ENCODE data around the gene EXOSC1. TPM values are rescaled to one million over a fixed set of nuclear protein-coding genes. Genes with fewer than 3 reads are reported as not detected.

Gene EXOSC1
- total RNA-seq, 1 experiment from 2014 or later = 34.7 TPM

DNA sequence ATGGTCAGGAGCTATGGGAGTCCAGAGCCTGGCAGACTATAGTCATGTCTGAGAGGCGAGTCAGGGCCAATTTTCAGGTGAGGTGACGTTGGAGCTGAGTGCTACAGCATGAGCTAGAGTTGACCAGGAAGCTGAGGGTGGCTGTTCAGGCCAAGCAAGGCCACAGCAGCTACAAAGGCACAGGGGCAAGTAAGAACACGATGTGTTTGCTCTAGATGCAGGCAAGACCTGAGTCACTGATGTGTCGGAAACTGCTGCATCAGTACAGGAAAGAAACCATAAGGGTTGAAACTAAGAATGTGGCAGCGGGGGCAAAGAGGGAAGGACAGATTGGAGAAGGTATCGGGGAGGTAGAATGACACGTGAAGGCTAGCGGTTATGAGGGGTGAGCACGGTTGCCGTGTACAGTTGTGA, 32.9 kb downstream of the EXOSC1 start:
- peak; percentile 59 for DNase-seq
- no peaks in the 10 kb centered on the region for H4K20me1 ChIP-seq (ENCODE audit: low read length)
- peak overlapping the region; percentile 64 for H3K27ac ChIP-seq (ENCODE audit: low read length)
- no peaks in the 10 kb centered on the region for H3K36me3 ChIP-seq (ENCODE audit: low read depth, low read length)
- no peak overlapping the region for H3K4me2 ChIP-seq (ENCODE audit: low read length)
- CTCF ChIA-PET = no interaction called here
- H3K9me2 ChIP-seq (replicated peaks; ENCODE audit: low read length) = no peaks in the 10 kb centered on the region
- H2AFZ ChIP-seq (ENCODE audit: low read length) = 0 out of 2 replicates have a peak overlapping the region, but pooled peaks have one; percentile 22
- peak; percentile 63 for ATAC-seq
- no peak overlapping the region for H3K9ac ChIP-seq (ENCODE audit: low read length)
- TF ChIP-seq EZH2 (IDR thresholded peaks at IDR 0.05; ENCODE audit: low read length, unreplicated experiment) = no peak
- TF ChIP-seq, protein P1, sequence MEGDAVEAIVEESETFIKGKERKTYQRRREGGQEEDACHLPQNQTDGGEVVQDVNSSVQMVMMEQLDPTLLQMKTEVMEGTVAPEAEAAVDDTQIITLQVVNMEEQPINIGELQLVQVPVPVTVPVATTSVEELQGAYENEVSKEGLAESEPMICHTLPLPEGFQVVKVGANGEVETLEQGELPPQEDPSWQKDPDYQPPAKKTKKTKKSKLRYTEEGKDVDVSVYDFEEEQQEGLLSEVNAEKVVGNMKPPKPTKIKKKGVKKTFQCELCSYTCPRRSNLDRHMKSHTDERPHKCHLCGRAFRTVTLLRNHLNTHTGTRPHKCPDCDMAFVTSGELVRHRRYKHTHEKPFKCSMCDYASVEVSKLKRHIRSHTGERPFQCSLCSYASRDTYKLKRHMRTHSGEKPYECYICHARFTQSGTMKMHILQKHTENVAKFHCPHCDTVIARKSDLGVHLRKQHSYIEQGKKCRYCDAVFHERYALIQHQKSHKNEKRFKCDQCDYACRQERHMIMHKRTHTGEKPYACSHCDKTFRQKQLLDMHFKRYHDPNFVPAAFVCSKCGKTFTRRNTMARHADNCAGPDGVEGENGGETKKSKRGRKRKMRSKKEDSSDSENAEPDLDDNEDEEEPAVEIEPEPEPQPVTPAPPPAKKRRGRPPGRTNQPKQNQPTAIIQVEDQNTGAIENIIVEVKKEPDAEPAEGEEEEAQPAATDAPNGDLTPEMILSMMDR (conservative IDR thresholded peaks at IDR 0.05; ENCODE audit: low read depth, low read length) = no peak
- TF ChIP-seq EZH2phosphoT487 (IDR thresholded peaks at IDR 0.05; ENCODE audit: borderline replicate concordance, low read length) = no peak
- BruUV-seq (replicated peaks) = no TSS peak
- peaks cover 13% of the 10 kb centered on the region for H3K4me1 ChIP-seq (ENCODE audit: insufficient read depth, low read length)
- no peak overlapping the region for H3K4me3 ChIP-seq (ENCODE audit: low read length)
- intact Hi-C loops (cut with micrococcal nuclease) = no loop called here
- H3K9me3 ChIP-seq (ENCODE audit: low read length) = no peaks in the 10 kb centered on the region
- POLR2A ChIA-PET (ENCODE audit: unreplicated experiment) = no interaction called here
- no peaks in the 10 kb centered on the region for H3K79me2 ChIP-seq (ENCODE audit: low read length)
- H3F3A ChIP-seq (ENCODE audit: low read length, unreplicated experiment) = no peaks in the 10 kb centered on the region
- H3K27me3 ChIP-seq (ENCODE audit: low read length) = no peaks in the 10 kb centered on the region

DNA sequence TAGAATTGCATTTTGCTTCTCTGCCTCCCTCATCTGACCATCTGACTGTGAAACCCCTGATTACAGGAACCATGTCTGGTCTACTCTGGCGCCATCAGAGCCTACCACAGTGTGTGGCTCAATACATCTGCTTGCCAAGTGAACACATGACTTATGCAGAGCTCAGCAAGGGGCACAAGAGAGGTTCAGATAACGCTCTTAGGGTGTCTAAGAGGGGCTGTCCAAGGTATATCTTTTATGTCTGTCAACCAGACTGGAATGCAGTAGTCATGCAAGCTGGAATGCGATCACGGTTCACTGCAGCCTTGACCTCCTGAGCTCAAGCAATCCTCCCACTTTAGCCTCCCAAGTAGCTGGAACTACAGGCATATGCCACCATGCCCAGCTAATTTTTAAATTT, 34.4 kb downstream of the EXOSC1 start:
- no TSS peak for BruUV-seq (replicated peaks)
- Histone ChIP-seq H3F3A (ENCODE audit: low read length, unreplicated experiment) (no peaks in the 10 kb centered on the region), H4K20me1 (ENCODE audit: low read length) (no peaks in the 10 kb centered on the region), H3K27ac (ENCODE audit: low read length) (no peak overlapping the region), H2AFZ (ENCODE audit: low read length) (no peak overlapping the region), H3K27me3 (ENCODE audit: low read length) (no peaks in the 10 kb centered on the region), H3K36me3 (ENCODE audit: low read depth, low read length) (no peaks in the 10 kb centered on the region), H3K9ac (ENCODE audit: low read length) (no peak overlapping the region), H3K79me2 (ENCODE audit: low read length) (no peaks in the 10 kb centered on the region), H3K4me2 (ENCODE audit: low read length) (no peak overlapping the region), H3K4me1 (ENCODE audit: insufficient read depth, low read length) (peaks cover 19% of the 10 kb centered on the region), H3K9me3 (ENCODE audit: low read length) (no peaks in the 10 kb centered on the region), H3K4me3 (ENCODE audit: low read length) (no peak overlapping the region), H3K9me2 (replicated peaks; ENCODE audit: low read length) (no peaks in the 10 kb centered on the region)
- ChIA-PET POLR2A (ENCODE audit: unreplicated experiment) (no interaction called here), CTCF (no interaction called here)
- intact Hi-C loops (cut with micrococcal nuclease) = no loop called here
- no peak for TF ChIP-seq EZH2phosphoT487 (IDR thresholded peaks at IDR 0.05; ENCODE audit: borderline replicate concordance, low read length)
- TF ChIP-seq, protein P1 (conservative IDR thresholded peaks at IDR 0.05; ENCODE audit: low read depth, low read length) = no peak
- TF ChIP-seq EZH2 (IDR thresholded peaks at IDR 0.05; ENCODE audit: low read length, unreplicated experiment) = no peak
- ATAC-seq = no peak
- DNase-seq = no peak

DNA sequence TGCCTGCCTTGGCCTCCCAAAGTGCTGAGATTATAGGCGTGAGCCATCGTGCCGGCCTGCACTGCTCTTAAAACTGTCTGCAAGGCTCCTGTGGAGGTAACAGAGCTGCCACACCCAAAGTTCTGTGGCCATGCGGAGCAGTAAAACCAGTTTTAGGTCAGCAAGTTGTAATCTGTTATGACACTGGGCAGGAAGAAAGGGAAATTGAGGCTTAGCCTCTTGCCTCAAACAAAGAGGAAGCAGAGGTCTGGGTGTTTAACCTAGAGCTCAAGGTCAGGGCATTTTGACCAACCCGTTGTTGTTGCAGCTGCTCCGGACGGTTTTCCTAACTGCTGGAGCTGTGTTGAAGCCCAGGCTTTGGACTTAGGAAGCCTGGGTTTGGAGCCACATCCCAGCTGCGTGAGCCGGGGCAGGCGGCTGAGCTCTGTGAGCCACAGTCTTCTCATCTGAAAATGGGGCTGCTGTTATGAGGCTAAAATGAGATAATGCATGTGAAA, 37.3 kb downstream of the EXOSC1 start:
- ChIA-PET POLR2A (ENCODE audit: unreplicated experiment) (no interaction called here), CTCF (no interaction called here)
- H3F3A ChIP-seq (ENCODE audit: low read length, unreplicated experiment) = no peaks in the 10 kb centered on the region
- BruUV-seq (replicated peaks) = no TSS peak
- intact Hi-C loops (cut with micrococcal nuclease) = no loop called here
- no peaks in the 10 kb centered on the region for H4K20me1 ChIP-seq (ENCODE audit: low read length)
- ATAC-seq (no peak), DNase-seq (peak; percentile 64)
- TF ChIP-seq EZH2 (IDR thresholded peaks at IDR 0.05; ENCODE audit: low read length, unreplicated experiment) (no peak), EZH2phosphoT487 (IDR thresholded peaks at IDR 0.05; ENCODE audit: borderline replicate concordance, low read length) (no peak)
- TF ChIP-seq, protein P1 (conservative IDR thresholded peaks at IDR 0.05; ENCODE audit: low read depth, low read length) = no peak
- H3K36me3 ChIP-seq (ENCODE audit: low read depth, low read length) = no peaks in the 10 kb centered on the region
- H3K4me3 ChIP-seq (ENCODE audit: low read length) = no peak overlapping the region
- H3K27ac ChIP-seq (ENCODE audit: low read length) = peak overlapping the region; percentile 45
- no peak overlapping the region for H3K9ac ChIP-seq (ENCODE audit: low read length)
- H3K9me2 ChIP-seq (replicated peaks; ENCODE audit: low read length) = no peaks in the 10 kb centered on the region
- no peaks in the 10 kb centered on the region for H3K79me2 ChIP-seq (ENCODE audit: low read length)
- H2AFZ ChIP-seq (ENCODE audit: low read length) = no peak overlapping the region
- no peaks in the 10 kb centered on the region for H3K27me3 ChIP-seq (ENCODE audit: low read length)
- no peak overlapping the region for H3K4me2 ChIP-seq (ENCODE audit: low read length)
- no peaks in the 10 kb centered on the region for H3K9me3 ChIP-seq (ENCODE audit: low read length)
- H3K4me1 ChIP-seq (ENCODE audit: insufficient read depth, low read length) = peaks cover 19% of the 10 kb centered on the region

Data from PC-3 (cell line).